NCI-H2081 (cell line): Measurements from ENCODE around the gene ENO4.

ENCODE experiments used
- DNase-seq, 2 experiments: peaks; one replicate each; lab custom pipeline; 2025; lab: John Stamatoyannopoulos, UW

Gene ENO4

DNA sequence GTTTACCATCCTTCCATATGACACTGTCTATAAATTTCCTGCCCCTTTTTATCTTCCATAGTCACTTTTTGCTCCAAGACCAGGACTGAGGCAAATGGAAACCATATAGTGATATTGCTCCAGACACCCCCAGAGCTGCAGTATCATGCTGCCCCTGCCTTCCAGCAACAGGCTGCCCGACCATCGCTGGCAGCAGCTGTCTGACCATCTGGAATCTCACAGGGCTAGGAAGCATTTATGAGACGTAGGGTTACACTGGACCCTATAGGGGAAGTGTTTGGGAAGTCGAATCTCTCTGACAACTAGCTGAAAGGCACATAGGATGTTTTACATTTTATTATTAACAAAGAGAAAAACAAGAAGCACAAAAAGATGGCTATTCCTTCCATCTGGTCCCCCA lies 19.4 kb downstream of the ENO4 start:
- DNase-seq = no peak

GRCh38 chr10:116870949-116871348 lies 21.6 kb downstream of the ENO4 start:
- DNase-seq = no peak

GRCh38 chr10:116873134-116873533 lies 23.8 kb downstream of the ENO4 start:
- DNase-seq = no peak

GRCh38 chr10:116875897-116876296 lies 26.6 kb downstream of the ENO4 start:
- no peak for DNase-seq

GRCh38 chr10:116877391-116877790 lies 28.1 kb downstream of the ENO4 start:
- DNase-seq = no peak

DNA sequence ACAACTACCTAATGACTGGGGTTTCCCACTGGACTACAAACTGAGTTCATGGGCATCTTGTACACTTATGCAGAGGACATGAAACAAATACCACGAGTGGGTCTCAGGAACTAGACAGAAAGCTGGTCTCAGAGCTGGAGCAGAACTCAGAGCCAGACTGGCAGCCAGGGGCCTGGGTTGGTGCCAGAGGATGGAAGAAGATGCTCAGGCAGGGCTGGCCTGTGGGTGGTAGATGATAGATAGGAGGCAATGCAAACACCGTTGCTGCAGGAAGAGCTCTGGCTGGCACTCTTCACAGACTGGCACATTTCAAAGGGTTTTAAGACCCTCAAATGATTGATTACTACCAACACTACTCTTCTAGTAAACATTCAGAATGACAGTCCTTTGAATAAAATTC lies 28.8 kb downstream of the ENO4 start:
- peak in 1 of 2 experiments; percentile 12 for DNase-seq

GRCh38 chr10:116879817-116880216 lies 30.5 kb downstream of the ENO4 start:
- peak in 1 of 2 experiments; percentile 13 for DNase-seq

DNA sequence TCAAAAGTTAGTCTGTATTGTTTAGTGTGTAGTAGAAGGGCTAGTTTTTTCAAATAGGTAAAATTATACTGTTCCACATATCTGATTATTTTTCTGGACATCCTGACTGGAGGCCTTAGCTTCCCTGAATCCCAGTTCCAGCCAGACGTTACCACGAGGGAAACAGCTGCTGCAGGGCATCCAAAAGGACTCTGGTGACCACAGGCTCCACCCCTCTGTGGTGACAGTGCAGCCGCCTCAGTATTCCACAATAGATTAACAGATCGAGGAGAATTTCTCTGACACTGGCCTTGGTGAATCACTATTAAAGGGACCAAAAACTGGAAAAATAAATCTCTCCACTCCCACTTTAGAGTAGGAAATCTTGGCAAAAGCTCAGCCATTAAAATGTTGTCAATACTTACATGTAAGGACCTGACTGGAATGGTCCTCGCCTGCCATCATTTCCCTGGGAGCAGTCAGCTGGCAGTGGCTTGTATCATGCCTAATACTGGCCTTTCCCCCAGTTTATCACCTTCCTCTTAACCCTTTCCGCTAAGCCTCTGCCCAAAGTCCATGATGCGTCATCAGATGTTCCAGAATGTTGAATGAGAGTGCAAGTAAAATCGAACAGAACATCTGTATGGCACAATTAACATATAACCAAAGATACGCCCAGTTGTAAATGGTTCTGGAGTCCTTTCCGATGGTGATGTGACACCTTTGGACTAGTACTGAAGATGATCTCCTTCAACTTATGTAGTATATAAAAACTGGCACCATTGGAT lies 31.6 kb downstream of the ENO4 start:
- DNase-seq = no peak

DNA sequence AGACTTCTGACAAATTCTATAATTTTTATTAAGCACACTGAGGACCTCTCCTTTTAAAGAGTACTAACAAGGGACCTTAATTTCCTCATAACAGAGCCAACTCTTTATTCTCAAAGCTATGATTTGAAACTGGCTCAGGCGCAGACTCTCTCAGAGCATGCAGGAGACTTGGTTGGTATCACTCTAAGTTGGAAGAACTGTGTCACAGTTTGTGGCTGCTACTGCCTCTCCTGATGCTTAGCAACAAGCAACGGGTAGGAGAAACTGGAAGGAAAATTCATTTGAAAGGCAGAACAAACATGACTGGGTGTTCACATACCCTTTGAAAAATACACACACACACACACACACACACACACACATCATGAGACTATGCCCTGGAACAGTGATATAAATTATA lies 33.3 kb downstream of the ENO4 start:
- DNase-seq = no peak

DNA sequence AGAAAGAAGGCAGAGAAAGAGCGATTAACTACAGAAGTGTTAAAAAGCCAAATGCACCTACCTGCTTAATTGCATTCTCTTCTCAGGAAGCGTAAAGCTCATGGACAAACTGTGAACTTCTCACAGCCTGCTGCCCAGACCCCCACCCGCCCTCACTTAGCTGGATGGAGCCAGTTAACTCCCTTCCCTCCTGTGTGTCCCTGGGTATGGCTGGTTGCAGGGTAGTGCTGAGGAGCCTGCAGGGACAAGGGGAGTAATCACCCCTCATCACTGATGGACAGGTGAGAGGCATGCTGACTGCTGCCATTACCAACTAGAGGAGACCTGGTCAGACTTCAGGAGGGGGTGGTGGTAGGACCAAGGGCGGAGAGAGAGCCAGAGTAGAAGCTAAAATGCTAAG lies 37.5 kb downstream of the ENO4 start:
- no peak for DNase-seq

DNA sequence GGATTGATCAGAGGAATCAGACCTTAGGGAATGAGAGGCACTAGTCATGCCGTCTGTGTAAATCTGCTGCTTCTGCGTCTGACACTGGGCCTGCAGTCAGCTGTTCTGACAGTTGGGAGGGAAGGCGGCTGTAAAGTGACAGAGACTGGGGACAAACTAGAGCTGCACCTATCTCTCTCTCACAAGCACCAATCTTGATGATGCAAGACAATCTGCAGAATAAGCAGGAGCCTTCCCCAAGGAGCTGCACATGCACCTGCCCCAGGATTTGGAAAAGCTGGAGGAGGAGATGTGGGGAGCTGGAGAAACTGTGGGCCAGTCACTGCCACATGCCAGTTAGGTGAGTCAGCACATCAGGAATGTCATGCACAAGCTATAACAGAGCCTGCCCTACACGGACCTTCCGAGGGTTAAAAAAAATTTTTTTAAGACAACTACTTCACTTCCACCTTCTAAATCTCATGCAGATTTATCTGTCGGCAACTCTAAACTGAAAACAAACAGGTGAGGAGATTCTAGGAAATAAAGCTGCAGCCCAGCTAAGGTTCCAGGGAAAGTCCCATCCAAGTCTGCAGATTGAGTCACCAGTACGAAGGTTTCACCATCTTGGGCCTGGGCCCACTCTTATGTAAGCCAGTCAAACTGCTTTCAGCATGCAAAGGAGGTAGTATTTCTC lies 39.2 kb downstream of the ENO4 start:
- no peak for DNase-seq

- no peak for DNase-seq
Measured at GRCh38 chr10:116889066-116889465, 39.8 kb downstream of the ENO4 start.

DNA sequence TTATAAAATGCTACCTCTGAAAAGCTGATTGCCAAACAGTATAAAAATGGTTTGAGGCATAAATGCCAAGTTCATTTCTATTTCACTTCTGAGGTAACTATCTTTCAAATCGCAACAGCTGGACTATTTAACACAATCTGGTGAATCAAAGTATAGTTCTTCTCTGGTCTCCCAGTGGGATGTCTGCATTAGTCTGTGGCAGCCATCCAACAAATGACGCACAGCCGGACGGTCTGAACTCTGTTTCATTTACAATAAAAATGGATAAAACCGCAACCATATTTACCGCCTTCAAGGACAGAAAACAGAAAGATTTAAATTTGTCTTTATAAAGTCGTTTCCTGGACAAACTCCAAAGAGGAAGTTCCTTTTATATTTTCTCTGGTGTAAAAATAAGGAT lies 41.9 kb downstream of the ENO4 start:
- DNase-seq = peak; percentile 68 to 86

- DNase-seq = peak; percentile 37 to 66
Measured at GRCh38 chr10:116892907-116893685, 43.8 kb downstream of the ENO4 start.

DNA sequence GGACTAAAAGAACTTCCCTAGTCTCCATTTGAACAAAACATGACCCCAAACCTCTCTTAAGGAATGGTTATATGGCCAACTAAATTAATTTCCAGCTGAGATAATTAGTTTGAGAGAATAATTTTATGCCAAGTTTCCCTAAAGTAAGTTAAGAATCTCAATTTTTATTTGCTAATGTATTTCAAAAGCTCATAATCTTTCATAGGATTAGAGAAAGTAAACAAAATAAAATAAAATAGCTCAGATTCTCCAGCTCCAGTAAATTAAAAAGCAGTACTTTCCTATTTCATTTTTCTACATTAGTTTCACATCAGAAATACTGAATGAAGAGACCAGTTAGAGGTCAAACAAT lies 44.4 kb downstream of the ENO4 start:
- no peak for DNase-seq

GRCh38 chr10:116899626-116900025 lies 50.3 kb downstream of the ENO4 start:
- DNase-seq = no peak

GRCh38 chr10:116905845-116906210 lies 56.5 kb downstream of the ENO4 start:
- DNase-seq = no peak

- no peak for DNase-seq
Measured at GRCh38 chr10:116907245-116907987, 58.1 kb downstream of the ENO4 start.

- no peak for DNase-seq
Measured at GRCh38 chr10:116909307-116909706, 60.0 kb downstream of the ENO4 start.

GRCh38 chr10:116910910-116911309 lies 61.6 kb downstream of the ENO4 start:
- peak; percentile 15 to 33 for DNase-seq

GRCh38 chr10:116912162-116912561 lies 62.9 kb downstream of the ENO4 start:
- DNase-seq = no peak

- no peak for DNase-seq
Measured at GRCh38 chr10:116913695-116914094, 64.4 kb downstream of the ENO4 start.
